ENCODE measurements around the gene PAX5.

PAX5 gene

DNA sequence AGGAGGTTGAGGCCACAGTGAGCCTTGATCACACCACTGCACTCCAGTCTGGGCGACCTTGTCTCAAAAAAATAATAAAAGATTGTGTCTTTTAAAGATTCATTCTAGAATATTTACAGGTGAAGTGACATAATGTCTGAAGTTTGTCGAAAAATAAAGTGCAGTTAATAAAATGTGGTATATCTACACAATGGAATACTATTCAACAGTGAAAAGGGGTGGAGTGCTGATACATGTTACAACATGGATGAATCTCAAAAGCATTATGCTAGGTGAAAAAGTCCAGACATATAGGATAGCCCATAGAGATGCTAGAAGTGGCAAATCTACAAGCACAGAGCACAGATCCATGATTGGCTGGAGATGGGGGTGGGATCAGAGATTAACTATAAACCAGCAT is 101.9 kb downstream of the PAX5 start:
- DNase-seq (ENCODE audit: low read depth) = no peak

- DNase-seq (ENCODE audit: low read depth) = no peak
These were observed 103.1 kb downstream of the PAX5 start for GRCh38 chr9:36930941-36931340.

- DNase-seq (ENCODE audit: low read depth) = no peak
These were observed 104.8 kb downstream of the PAX5 start for GRCh38 chr9:36929350-36929675.

- DNase-seq (ENCODE audit: low read depth) = peak; percentile 74
These were observed 105.3 kb downstream of the PAX5 start for GRCh38 chr9:36928670-36929349.

DNA sequence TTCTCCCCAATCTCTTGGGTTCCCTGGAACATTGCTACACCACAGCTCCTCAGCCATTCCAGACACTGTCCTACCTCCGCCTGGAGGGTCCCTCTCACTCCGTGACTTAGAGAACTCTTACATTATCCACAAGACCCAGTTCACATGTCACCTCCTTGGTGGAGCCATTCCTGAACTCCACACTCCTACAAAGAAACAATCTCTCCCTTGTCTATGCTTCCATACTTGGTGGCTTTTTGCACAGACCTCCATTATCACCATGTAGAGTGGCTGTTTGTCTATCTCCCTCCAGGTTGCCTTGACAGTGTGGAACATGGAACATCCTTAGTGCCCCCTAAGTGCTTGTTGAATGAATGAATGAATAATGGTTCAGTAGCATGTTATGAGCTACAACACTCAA is 105.9 kb downstream of the PAX5 start:
- no peak for DNase-seq (ENCODE audit: low read depth)

DNA sequence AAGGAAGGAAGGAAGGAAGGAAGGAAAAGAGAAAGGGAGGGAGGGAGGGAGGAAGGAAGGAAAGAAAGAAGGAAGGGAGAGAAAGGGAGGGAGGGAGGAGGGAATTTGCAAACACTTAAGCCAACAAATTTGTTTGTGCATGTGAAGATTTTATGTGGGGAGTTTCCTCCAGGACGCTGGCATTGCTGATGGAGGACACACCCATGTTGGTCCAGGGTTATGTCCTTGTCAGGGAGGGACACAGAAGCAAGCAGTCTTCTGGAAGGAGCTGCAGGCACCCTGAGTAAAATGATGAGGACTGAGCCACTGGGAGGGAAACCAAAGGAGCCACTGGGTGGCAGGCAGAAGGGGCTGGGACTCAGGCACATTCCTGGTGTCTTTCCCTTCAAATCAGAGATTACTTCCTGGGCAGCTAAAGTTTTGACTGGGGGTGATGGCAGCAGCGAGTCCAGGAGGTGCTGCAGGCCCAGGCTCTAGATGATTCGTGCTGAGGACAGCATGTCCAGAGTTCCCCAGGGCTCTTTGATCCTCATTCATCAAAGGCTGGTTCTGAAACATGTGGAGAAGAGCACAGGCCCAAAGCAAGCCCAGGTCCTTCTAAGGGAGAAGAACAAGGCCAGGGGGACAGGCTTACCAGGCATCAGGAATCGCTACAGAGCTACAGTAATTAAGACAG is 109.2 kb downstream of the PAX5 start:
- DNase-seq (ENCODE audit: low read depth) = no peak

- peak; percentile 53 for DNase-seq (ENCODE audit: low read depth)
These were observed 110.0 kb downstream of the PAX5 start for GRCh38 chr9:36924071-36924470.

GRCh38 chr9:36923025-36923625 is 110.9 kb downstream of the PAX5 start:
- DNase-seq (ENCODE audit: low read depth) = no peak

DNA sequence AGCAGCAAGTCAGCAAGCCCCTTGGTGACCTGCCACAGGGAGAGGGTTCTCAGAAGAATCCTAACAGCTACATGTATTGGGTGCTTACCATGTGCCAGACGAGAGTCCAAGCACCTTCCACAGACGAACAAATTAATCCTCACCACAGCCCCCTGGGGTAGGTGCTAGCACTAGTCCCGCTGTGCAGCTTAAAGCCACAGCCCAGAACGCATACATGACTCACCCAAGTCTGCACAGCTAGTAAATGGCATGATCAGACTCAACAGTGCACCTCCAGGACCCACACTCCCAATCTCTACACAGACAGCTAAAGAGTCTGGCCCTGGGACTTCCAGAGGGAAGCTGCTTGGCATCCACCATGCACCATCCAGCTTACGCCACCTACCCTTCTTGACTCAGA is 111.5 kb downstream of the PAX5 start:
- DNase-seq (ENCODE audit: low read depth) = no peak

DNA sequence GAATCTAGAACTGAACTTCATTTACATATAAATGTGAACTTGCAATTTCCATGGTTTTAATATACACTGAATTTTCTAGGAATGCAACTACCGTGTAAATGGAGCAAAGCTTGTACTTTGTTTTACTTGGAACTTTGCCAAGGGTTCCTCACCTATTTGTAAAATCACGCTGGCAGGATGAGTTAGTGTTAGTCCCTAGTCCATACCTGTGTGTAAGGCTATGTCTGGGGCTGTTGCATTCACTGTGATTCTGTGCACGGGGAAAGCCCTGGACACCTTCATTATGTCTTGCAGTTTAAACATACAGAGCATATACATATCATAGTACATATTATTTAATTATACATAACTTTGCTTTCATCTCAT is 119.9 kb downstream of the PAX5 start:
- DNase-seq (ENCODE audit: low read depth) = no peak

DNA sequence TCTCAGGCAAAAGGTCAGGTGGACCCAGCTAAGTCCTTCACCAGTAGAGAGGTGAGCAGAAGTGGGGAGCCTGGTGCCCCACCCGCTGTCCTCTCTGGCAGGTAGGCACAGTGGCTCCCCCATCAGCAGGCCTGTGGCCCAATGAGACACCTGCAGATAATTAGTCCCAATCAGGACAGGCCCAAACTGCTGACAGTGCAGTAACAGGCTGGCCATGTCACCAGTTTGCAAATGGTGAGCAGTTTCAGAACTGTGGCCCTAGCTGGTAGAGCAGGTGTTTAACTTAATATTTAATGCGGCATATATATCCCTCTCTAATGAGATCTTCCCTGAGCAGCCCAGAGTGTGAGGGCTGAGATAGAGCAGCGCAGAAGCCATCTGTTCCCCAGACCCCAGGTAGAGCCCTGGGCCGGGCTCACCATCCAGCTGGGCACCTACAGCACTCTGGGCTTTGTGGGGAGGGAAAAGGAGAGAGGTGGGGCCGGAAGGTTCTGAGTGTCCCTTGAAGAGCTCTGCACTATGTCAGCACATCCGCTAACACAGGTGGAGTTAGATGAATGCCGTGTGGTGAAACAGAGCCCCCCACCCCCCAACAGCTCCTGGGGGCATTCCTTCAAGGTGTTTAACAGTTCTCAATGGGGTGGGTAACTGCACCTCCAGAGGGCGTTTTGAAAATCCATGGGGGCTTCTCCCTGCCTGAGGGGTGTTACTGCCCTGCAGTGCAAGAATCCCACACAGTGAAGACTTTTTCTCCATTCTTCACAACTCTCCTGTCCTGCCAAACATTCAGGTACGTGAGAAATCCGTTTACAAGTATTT is 120.5 kb downstream of the PAX5 start:
- no peak for DNase-seq (ENCODE audit: low read depth)

- DNase-seq (ENCODE audit: low read depth) = no peak
These were observed 121.4 kb downstream of the PAX5 start for GRCh38 chr9:36912620-36913019.

- no peak for DNase-seq (ENCODE audit: low read depth)
These were observed 122.3 kb downstream of the PAX5 start for GRCh38 chr9:36911601-36912412.

DNA sequence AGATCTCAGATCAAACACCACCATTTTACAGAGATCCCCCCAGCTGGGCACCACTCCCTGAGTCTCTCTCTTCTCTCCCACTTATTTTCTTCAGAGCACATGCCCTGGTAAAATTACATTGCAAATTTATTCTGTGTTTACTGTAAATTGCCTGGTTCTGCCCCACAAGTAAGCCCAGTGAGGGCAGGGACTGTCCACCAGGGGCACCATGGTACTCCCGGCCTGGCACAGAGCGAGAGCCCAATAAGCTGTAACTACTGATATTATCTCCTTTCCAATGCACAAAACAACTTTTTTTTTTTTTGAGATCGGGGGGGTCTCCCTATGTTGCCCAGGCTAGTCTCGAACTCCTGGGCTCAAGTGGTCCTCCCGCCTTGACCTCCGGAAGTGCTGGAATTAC is 123.0 kb downstream of the PAX5 start:
- no peak for DNase-seq (ENCODE audit: low read depth)

DNA sequence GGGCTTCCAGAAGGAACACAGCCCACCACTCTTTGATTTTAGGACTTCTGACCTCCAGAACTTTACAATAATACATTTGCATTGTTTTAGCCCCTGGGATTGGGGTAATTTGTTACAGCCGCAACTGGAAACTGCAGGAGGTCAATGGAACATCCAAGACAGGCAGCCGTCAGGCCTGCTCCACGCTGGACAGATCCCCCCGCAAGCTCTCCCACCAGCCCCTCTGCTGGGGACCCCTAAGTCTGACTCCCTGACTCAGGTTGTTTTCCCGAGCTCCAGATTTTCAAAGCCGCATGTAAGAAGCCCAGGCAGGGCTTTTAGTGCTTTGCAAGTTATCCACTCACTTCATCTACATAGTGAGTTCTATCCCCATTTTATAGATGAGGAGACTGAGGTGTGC is 127.6 kb downstream of the PAX5 start:
- DNase-seq (ENCODE audit: low read depth) = no peak

- no peak for DNase-seq (ENCODE audit: low read depth)
These were observed 128.7 kb downstream of the PAX5 start for GRCh38 chr9:36905101-36906066.

DNA sequence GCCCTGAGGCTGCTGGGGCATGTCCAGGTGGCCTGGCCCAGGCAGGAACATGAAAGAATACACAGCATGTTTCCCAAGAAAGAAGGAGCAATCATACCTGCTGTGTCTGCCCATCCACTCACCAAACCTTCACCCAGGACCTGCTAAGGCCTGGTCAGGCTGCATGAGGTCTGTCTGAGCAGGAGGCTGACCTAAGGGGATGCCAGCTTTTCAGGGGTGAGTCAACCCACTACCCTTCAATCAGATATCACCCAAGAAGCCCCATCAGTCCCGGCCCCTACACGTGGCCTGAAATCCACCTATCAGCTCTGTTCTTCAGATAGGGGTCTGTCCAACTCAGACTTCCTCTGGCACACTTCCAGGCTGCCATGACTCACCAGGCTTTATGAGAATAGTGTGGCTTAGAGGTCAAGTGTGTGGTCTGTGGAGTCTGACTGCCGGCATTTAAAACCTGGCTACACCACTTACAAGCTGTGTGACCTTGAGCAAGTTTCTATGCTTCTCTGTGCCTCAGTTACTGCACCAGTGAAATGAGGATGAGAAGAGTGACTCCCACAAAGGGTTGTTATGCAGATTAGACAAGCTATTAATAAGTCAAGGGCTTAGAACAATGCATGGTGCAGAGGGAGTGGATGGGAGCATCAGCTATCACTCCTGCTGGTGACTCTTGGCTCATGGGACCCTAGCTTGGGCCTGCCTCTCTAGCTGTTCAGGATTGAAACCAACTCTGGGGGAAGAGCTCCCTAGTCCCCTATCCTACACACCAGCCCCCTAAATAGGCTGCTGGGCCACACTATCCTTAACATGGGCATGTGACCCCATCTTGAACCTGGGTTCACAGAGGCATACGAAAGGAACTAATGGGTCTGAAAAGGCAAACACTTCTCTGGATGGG is 130.3 kb downstream of the PAX5 start:
- DNase-seq (ENCODE audit: low read depth) = peak; percentile 16

- no peak for DNase-seq (ENCODE audit: low read depth)
These were observed 131.1 kb downstream of the PAX5 start for GRCh38 chr9:36902861-36903524.

- DNase-seq (ENCODE audit: low read depth) = no peak
These were observed 131.9 kb downstream of the PAX5 start for GRCh38 chr9:36902080-36902716.

Measured in stromal cell of bone marrow (primary cell).